Keratinocyte (primary cell): Measurements from ENCODE around the gene TUBGCP3.

Experiments
- EZH2 ChIP-seq: IDR thresholded peaks from one replicate; pipeline ENCODE4 v1.6.1; 2012; ENCODE audit warnings: inconsistent platforms, mild to moderate bottlenecking, low read length, moderate library complexity
- TF ChIP-seq, protein P1 (sequence below), 3 experiments: IDR thresholded peaks in 1 of 3; conservative IDR thresholded peaks in 1 of 3; optimal IDR thresholded peaks in 1 of 3; 2 replicates in 2 of 3; 3 replicates in 1 of 3; pipeline versions ENCODE3 to v1.5.1; 2011; ENCODE audit warnings: low read length in 3 of 3, mild to moderate bottlenecking in 3 of 3, moderate library complexity in 2 of 3, control low read depth in 1 of 3, inconsistent platforms in 1 of 3; ENCODE audit not compliant: insufficient read depth in 2 of 3; ENCODE audit errors: extremely low read depth in 1 of 3

DNA sequence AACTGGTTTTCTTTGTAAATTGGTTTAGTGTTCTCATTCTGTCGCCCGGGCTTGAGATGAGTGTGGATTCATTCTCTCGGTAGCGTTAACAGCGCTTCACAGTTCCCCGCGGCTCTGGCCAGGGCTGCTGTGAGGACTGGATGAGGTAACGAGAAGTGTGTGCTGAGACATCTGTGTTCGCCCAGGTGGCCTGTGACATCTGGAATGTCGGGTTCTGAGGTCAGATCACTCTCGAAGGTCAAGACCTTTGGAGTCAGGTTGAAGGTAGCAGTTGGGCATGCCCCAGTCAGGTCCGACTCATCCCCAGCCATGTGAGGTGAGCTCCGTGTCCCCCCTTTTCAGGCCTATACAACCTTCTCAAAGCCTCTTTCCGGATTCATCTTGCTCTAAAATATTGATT is 13.4 kb upstream of the TUBGCP3 start:
- TF ChIP-seq, protein P1, sequence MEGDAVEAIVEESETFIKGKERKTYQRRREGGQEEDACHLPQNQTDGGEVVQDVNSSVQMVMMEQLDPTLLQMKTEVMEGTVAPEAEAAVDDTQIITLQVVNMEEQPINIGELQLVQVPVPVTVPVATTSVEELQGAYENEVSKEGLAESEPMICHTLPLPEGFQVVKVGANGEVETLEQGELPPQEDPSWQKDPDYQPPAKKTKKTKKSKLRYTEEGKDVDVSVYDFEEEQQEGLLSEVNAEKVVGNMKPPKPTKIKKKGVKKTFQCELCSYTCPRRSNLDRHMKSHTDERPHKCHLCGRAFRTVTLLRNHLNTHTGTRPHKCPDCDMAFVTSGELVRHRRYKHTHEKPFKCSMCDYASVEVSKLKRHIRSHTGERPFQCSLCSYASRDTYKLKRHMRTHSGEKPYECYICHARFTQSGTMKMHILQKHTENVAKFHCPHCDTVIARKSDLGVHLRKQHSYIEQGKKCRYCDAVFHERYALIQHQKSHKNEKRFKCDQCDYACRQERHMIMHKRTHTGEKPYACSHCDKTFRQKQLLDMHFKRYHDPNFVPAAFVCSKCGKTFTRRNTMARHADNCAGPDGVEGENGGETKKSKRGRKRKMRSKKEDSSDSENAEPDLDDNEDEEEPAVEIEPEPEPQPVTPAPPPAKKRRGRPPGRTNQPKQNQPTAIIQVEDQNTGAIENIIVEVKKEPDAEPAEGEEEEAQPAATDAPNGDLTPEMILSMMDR (optimal IDR thresholded peaks at IDR 0.05 in 1 of 3, IDR thresholded peaks at IDR 0.05 in 1 of 3, conservative IDR thresholded peaks at IDR 0.05 in 1 of 3; ENCODE audit: extremely low read depth in 1 of 3, insufficient read depth in 2 of 3, low read length in 3 of 3) = no peak
- no peak for TF ChIP-seq EZH2
